Keratinocyte (primary cell): ENCODE results near the gene METTL9.

Experiments
- EZH2 ChIP-seq: IDR thresholded peaks from one replicate; pipeline ENCODE4 v1.6.1; 2012; ENCODE audit warnings: inconsistent platforms, mild to moderate bottlenecking, low read length, moderate library complexity
- TF ChIP-seq, protein P1 (sequence below), 3 experiments: IDR thresholded peaks in 1 of 3; conservative IDR thresholded peaks in 1 of 3; optimal IDR thresholded peaks in 1 of 3; 2 replicates in 2 of 3; 3 replicates in 1 of 3; pipeline versions ENCODE3 to v1.5.1; 2011; ENCODE audit warnings: low read length in 3 of 3, mild to moderate bottlenecking in 3 of 3, moderate library complexity in 2 of 3, control low read depth in 1 of 3, inconsistent platforms in 1 of 3; ENCODE audit not compliant: insufficient read depth in 2 of 3; ENCODE audit errors: extremely low read depth in 1 of 3

- TF ChIP-seq, protein P1, sequence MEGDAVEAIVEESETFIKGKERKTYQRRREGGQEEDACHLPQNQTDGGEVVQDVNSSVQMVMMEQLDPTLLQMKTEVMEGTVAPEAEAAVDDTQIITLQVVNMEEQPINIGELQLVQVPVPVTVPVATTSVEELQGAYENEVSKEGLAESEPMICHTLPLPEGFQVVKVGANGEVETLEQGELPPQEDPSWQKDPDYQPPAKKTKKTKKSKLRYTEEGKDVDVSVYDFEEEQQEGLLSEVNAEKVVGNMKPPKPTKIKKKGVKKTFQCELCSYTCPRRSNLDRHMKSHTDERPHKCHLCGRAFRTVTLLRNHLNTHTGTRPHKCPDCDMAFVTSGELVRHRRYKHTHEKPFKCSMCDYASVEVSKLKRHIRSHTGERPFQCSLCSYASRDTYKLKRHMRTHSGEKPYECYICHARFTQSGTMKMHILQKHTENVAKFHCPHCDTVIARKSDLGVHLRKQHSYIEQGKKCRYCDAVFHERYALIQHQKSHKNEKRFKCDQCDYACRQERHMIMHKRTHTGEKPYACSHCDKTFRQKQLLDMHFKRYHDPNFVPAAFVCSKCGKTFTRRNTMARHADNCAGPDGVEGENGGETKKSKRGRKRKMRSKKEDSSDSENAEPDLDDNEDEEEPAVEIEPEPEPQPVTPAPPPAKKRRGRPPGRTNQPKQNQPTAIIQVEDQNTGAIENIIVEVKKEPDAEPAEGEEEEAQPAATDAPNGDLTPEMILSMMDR (optimal IDR thresholded peaks at IDR 0.05 in 1 of 3, IDR thresholded peaks at IDR 0.05 in 1 of 3, conservative IDR thresholded peaks at IDR 0.05 in 1 of 3; ENCODE audit: extremely low read depth in 1 of 3, insufficient read depth in 2 of 3, low read length in 3 of 3), result peak; percentile 71 to 76 (median 74)
- TF ChIP-seq EZH2, result no peak
Measured at GRCh38 chr16:21656795-21657768, 57.7 kb downstream of the METTL9 start.
